ENCODE results near the gene MAD2L1BP.

MAD2L1BP gene

GRCh38 chr6:43683708-43684455 is 48.2 kb downstream of the MAD2L1BP start:
- no peak for DNase-seq

GRCh38 chr6:43687079-43687436 is 51.4 kb downstream of the MAD2L1BP start:
- DNase-seq: no peak

GRCh38 chr6:43687437-43688347 is 52.1 kb downstream of the MAD2L1BP start, which contains the start of gene MRPS18A:
TSS of gene MRPS18A (minus strand) at chr6:43687791. CDS start at chr6:43687779, 12 bp downstream.
- DNase-seq: peak; percentile 88

- no peak for DNase-seq
Observed at GRCh38 chr6:43689421-43689820, 53.8 kb downstream of the MAD2L1BP start.

Data from NCI-H146 (cell line).